ENCODE data around the gene FAR1. TPM values are rescaled to one million over a fixed set of nuclear protein-coding genes. Genes with fewer than 3 reads are reported as not detected.
"Not testable (repeated sequence)": the region's sequence is repeated elsewhere in the genome, so short reads cannot be mapped to it uniquely, and the experiment has no call there.

Gene FAR1
- total and polyA plus RNA-seq, 8 donors = 51.0 to 112 (median 99.7) TPM

- no peak for ATAC-seq
- Histone ChIP-seq H3K9me3 (no peaks in the 10 kb centered on the region), H3K27ac (no peak overlapping the region), H3K4me1 (no peaks in the 10 kb centered on the region), H3K4me3 (no peak overlapping the region), H3K36me3 (no peaks in the 10 kb centered on the region), H3K27me3 (peaks cover 0 to 3% of the 10 kb centered on the region in 2 donors)
- DNase-seq = no peak
- intact Hi-C loops (cut with DNase I) = no loop called here
- no peak for TF ChIP-seq CTCF (IDR thresholded peaks at IDR 0.05)
Observed at GRCh38 chr11:13647391-13647790, 21.1 kb upstream of the FAR1 start.

GRCh38 chr11:13649619-13650018 lies 18.8 kb upstream of the FAR1 start:
- no peak overlapping the region for H3K4me3 ChIP-seq
- ATAC-seq (no peak), DNase-seq (no peak)
- intact Hi-C loops (cut with DNase I) = no loop called here
- H3K27ac ChIP-seq = no peak overlapping the region
- TF ChIP-seq CTCF (IDR thresholded peaks at IDR 0.05) = no peak
- H3K27me3 ChIP-seq = peaks cover 0 to 3% of the 10 kb centered on the region in 2 donors
- H3K36me3 ChIP-seq = no peaks in the 10 kb centered on the region
- H3K4me1 ChIP-seq = no peaks in the 10 kb centered on the region
- H3K9me3 ChIP-seq = no peaks in the 10 kb centered on the region

DNA sequence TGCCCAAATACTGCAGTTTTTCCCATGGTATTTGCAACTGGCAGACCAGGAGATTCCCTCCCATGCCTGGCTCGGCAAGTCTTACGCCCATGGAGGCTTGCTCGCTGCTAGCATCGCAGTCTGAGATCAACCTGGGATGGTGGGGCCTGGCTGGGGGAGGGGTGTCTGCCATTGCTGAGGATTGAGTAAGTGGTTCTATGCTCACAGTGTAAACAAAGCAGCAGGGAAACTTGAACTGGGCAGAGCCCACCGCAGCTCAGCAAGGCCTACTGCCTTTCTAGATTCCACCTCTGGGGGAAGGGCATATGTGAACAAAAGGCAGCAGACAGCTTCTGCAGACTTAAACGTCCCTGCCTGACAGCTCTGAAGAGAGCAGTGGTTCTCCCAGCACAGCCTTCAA lies 17.0 kb upstream of the FAR1 start:
- H3K4me1 ChIP-seq; H3K36me3 ChIP-seq; DNase-seq; intact Hi-C loops (cut with DNase I); ATAC-seq; H3K27ac ChIP-seq; H3K9me3 ChIP-seq; H3K4me3 ChIP-seq; H3K27me3 ChIP-seq: not testable (repeated sequence)

DNA sequence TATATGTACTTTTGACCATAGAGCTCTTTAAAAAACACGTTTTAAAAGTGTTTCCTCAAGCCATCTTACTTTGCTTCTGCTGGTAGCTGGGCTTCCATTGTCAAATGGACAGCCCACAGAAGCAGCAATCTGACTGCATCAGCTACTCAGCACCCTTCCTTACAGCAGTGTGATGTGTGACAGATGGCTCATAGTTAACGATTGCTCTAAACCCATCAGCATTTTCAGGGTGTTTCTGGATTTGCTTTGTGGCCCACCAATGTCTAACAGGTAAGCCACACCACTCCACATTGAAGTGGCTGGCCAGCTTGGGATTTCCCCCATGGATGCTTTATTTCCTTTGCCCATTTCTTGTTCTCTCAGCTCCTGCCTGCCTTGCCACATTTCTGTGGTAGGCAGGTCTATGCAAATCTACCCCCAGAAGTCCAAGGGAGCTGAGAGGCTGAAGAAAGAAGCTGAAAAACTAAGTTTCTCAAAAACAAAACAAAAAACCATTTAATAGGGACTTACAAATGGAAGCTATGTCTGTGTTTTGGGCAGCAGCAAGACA lies 7.3 kb upstream of the FAR1 start:
- H3K27me3 ChIP-seq = no peaks in the 10 kb centered on the region
- intact Hi-C loops (cut with DNase I) = no loop called here
- peaks cover 0 to 21% of the 10 kb centered on the region in 2 donors for H3K9me3 ChIP-seq
- H3K4me3 ChIP-seq = no peak overlapping the region
- no peak for DNase-seq
- no peak for ATAC-seq
- TF ChIP-seq CTCF (IDR thresholded peaks at IDR 0.05) = no peak
- H3K4me1 ChIP-seq = no peaks in the 10 kb centered on the region
- H3K27ac ChIP-seq = no peak overlapping the region
- H3K36me3 ChIP-seq = no peaks in the 10 kb centered on the region

DNA sequence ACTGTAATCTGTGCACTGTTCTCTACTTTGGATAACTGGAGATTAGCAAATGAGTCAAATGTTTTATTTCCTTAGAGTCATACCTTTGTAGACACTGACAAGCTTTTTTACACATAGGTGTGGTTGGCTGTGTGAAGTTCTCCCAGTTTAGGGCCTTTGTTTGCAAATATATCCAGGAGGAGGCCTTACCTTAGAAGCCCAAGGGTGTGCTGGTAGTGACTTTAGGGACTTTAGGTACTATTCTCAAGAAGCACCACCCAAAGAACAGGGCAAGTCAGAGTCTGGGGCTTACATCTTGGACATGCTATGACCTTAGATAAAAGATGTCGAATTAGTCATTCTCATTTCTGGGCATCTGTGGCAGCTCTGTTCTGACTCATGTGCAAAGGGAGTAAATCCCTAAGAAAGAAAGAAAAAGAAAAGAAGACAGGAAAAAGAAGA lies 4.8 kb upstream of the FAR1 start:
- TF ChIP-seq CTCF (IDR thresholded peaks at IDR 0.05) = no peak
- no peak for ATAC-seq
- Histone ChIP-seq H3K36me3 (no peaks in the 10 kb centered on the region), H3K9me3 (peaks cover 0 to 17% of the 10 kb centered on the region in 2 donors), H3K27ac (no peak overlapping the region), H3K27me3 (no peaks in the 10 kb centered on the region), H3K4me1 (peaks cover 0 to 10% of the 10 kb centered on the region in 2 donors), H3K4me3 (no peak overlapping the region)
- intact Hi-C loops (cut with DNase I) = no loop called here
- DNase-seq = no peak

GRCh38 chr11:13664351-13664750 lies 4.1 kb upstream of the FAR1 start:
- Histone ChIP-seq H3K27ac (no peak overlapping the region), H3K4me3 (no peak overlapping the region), H3K36me3 (no peaks in the 10 kb centered on the region), H3K9me3 (peaks cover 0 to 10% of the 10 kb centered on the region in 2 donors), H3K4me1 (peaks cover 0 to 11% of the 10 kb centered on the region in 2 donors), H3K27me3 (no peaks in the 10 kb centered on the region)
- ATAC-seq = no peak
- no peak for TF ChIP-seq CTCF (IDR thresholded peaks at IDR 0.05)
- intact Hi-C loops (cut with DNase I) = no loop called here
- DNase-seq = no peak

Data from left lung (tissue), 10 donors.